MM.1S (cell line): ENCODE data around the gene DEPDC5.

ENCODE experiments used
- DNase-seq: peaks from one replicate; pipeline ENCODE4 v3.0.0-alpha.2; 2015
- H2AFZ ChIP-seq: fragments of 300-600 bp; sonication (generic); 2 replicates; pipeline ENCODE4 v1.6.0; 2016; ENCODE audit warnings: antibody characterized with exemption, low read length
- H3F3A ChIP-seq: fragments of 300-600 bp; sonication (generic); 2 replicates; pipeline ENCODE4 v1.6.1; 2016; ENCODE audit warnings: mild to moderate bottlenecking, antibody characterized with exemption, low read length, moderate library complexity, mixed read lengths; ENCODE audit not compliant: insufficient read depth
- H3K27ac ChIP-seq: fragments of 300-600 bp; sonication (generic); 2 replicates; pipeline ENCODE4 v1.5.1; 2016; ENCODE audit warnings: mild to moderate bottlenecking, low read length
- H3K27me3 ChIP-seq: fragments of 300-600 bp; sonication (generic); replicated peaks from 2 replicates; pipeline ENCODE4 v1.6.0; 2016; ENCODE audit warnings: low read length; ENCODE audit not compliant: insufficient read depth
- H3K36me3 ChIP-seq: fragments of 300-600 bp; sonication (generic); replicated peaks from 2 replicates; pipeline ENCODE4 v1.6.1; 2016; ENCODE audit warnings: mild to moderate bottlenecking, low read length, mixed read lengths; ENCODE audit not compliant: insufficient read depth
- H3K4me1 ChIP-seq: fragments of 300-600 bp; sonication (generic); 2 replicates; pipeline ENCODE4 v1.6.1; 2016; ENCODE audit warnings: low read length, mixed read lengths
- H3K4me2 ChIP-seq: fragments of 300-600 bp; sonication (generic); 2 replicates; pipeline ENCODE4 v1.6.0; 2016; ENCODE audit warnings: low read depth, low read length
- H3K4me3 ChIP-seq: fragments of 300-600 bp; sonication (generic); 2 replicates; pipeline ENCODE4 v1.5.1; 2016; ENCODE audit warnings: low read length, mixed read lengths
- H3K79me2 ChIP-seq: fragments of 300-600 bp; sonication (generic); 2 replicates; pipeline ENCODE4 v1.6.1; 2016; ENCODE audit warnings: mixed run types, low read length, mixed read lengths
- H3K9ac ChIP-seq: fragments of 300-600 bp; sonication (generic); 2 replicates; pipeline ENCODE4 v1.6.1; 2016; ENCODE audit warnings: low read length, mixed read lengths
- H3K9me2 ChIP-seq: fragments of 300-600 bp; sonication (generic); replicated peaks from 2 replicates; pipeline ENCODE4 v1.6.1; 2016; ENCODE audit warnings: mild to moderate bottlenecking, low read length, mixed read lengths; ENCODE audit not compliant: insufficient read depth
- H3K9me3 ChIP-seq: fragments of 300-600 bp; sonication (generic); replicated peaks from 2 replicates; pipeline ENCODE4 v1.6.1; 2016; ENCODE audit warnings: mild to moderate bottlenecking, low read length, mixed read lengths; ENCODE audit not compliant: insufficient read depth
- H4K20me1 ChIP-seq: fragments of 300-600 bp; sonication (generic); 2 replicates; pipeline ENCODE4 v1.6.1; 2016; ENCODE audit warnings: mild to moderate bottlenecking, low read length, moderate library complexity, mixed read lengths; ENCODE audit not compliant: insufficient read depth
- EZH2 ChIP-seq: fragments of 300-600 bp; sonication (generic); optimal IDR thresholded peaks from 2 replicates; pipeline ENCODE3; 2017; ENCODE audit warnings: low read depth, mild to moderate bottlenecking, antibody characterized with exemption, low read length, mixed read lengths
- EZH2phosphoT487 ChIP-seq: fragments of 300-600 bp; sonication (generic); IDR thresholded peaks from 2 replicates; pipeline ENCODE4 v1.6.1; 2018; ENCODE audit warnings: antibody characterized with exemption, low read length
- TF ChIP-seq, protein P1 (sequence below): fragments of 300-600 bp; sonication (generic); IDR thresholded peaks from 2 replicates; pipeline ENCODE4 v1.5.1; 2016; ENCODE audit warnings: antibody characterized with exemption, low read length, mixed read lengths

The DEPDC5 gene

DNA sequence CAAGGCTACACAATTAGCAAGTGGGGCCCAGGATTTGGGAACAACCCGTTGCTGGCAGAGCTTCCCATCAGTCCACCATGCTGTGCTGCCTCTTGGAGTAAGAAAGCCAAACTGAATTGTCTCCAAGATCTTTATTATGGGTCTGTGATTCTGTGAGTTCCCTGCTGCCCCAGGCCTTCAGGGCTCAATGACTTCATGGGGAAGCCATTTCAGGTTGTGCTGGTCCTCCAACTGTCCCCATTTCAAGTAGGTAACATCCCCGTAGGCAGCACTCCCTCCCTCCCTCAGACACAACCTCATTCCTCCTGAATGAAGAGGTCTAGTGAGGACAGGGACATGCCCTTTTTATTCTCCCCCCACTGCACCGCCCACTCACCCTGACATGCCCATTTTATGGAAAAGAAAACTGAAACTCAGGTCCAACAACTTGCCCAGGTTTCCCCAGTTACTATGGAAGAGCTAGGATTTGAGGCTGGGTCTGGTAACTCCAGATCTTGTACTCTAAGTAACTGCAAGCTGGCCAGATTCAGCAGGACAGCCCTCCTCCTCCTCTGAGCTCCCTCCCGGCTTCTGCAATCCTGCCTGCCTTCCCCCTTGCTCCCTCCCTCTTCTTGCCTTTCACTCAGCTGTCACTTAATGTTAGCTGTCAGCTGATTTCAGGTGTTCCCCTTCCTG is 182.3 kb downstream of the DEPDC5 start:
- Histone ChIP-seq H3K4me3 (no peak overlapping the region), H3K9me3 (no peaks in the 10 kb centered on the region), H3K27me3 (no peaks in the 10 kb centered on the region), H3K27ac (no peak overlapping the region), H3K36me3 (no peaks in the 10 kb centered on the region), H3K4me1 (no peaks in the 10 kb centered on the region), H3K79me2 (no peaks in the 10 kb centered on the region), H3F3A (no peaks in the 10 kb centered on the region), H3K9ac (no peak overlapping the region), H4K20me1 (no peaks in the 10 kb centered on the region), H2AFZ (no peak overlapping the region), H3K4me2 (no peak overlapping the region), H3K9me2 (no peaks in the 10 kb centered on the region)
- no peak for TF ChIP-seq EZH2phosphoT487
- TF ChIP-seq, protein P1, sequence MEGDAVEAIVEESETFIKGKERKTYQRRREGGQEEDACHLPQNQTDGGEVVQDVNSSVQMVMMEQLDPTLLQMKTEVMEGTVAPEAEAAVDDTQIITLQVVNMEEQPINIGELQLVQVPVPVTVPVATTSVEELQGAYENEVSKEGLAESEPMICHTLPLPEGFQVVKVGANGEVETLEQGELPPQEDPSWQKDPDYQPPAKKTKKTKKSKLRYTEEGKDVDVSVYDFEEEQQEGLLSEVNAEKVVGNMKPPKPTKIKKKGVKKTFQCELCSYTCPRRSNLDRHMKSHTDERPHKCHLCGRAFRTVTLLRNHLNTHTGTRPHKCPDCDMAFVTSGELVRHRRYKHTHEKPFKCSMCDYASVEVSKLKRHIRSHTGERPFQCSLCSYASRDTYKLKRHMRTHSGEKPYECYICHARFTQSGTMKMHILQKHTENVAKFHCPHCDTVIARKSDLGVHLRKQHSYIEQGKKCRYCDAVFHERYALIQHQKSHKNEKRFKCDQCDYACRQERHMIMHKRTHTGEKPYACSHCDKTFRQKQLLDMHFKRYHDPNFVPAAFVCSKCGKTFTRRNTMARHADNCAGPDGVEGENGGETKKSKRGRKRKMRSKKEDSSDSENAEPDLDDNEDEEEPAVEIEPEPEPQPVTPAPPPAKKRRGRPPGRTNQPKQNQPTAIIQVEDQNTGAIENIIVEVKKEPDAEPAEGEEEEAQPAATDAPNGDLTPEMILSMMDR: no peak
- TF ChIP-seq EZH2: no peak
- DNase-seq: no peak

DNA sequence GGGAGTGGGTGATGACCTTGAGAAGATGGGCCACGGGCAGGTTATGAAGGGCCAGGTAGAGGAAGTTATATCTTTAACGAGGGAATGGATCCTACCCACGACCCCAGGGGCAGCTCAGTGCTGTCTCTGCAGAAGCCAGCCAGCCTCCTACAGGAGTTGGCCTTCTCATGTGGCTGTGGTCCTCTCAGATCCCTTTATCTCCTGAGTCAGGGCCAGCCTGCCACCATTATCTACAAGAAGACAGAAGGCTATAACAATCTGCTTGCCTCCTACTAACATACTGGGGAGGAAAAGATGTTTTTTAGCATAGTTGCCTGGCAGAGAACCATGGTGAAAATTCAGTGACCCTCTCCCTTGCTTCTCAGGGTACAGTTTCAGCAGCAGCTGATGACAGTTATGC is 183.5 kb downstream of the DEPDC5 start:
- no peaks in the 10 kb centered on the region for H3K36me3 ChIP-seq

DNA sequence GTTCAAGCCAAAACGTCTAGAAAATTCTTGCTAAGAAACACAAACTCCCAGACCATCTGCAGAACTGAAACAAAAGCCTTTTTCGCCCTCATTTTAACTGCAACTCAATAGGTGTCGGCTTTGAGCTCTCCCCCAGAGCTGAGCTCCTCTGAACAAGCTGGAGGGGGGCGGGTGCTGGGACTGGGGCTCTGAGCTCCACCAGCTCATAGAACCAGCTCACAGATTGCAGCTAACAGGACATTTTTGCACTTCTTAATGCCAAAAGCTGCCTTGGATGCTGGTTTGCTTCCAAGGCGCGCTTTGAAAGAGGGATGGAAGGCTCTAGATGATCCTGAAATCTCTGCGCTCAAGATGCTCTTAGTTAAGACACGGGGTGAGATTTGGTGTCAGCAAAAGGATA is 184.5 kb downstream of the DEPDC5 start:
- Histone ChIP-seq H3K4me3 (no peak overlapping the region), H3K9ac (no peak overlapping the region), H3K36me3 (no peaks in the 10 kb centered on the region), H3K4me2 (no peak overlapping the region), H3K27me3 (no peaks in the 10 kb centered on the region), H3K27ac (no peak overlapping the region), H3F3A (no peaks in the 10 kb centered on the region), H3K79me2 (no peaks in the 10 kb centered on the region), H4K20me1 (no peaks in the 10 kb centered on the region), H3K4me1 (peaks cover 2% of the 10 kb centered on the region; the same call in 1 of the 2 replicates), H3K9me3 (no peaks in the 10 kb centered on the region), H2AFZ (no peak overlapping the region), H3K9me2 (no peaks in the 10 kb centered on the region)
- TF ChIP-seq, protein P1: no peak
- no peak for TF ChIP-seq EZH2phosphoT487
- DNase-seq: no peak

More for the DNA sequence above, 183.5 kb downstream of the DEPDC5 start:
- Histone ChIP-seq H3K9me2 (no peaks in the 10 kb centered on the region), H3K4me1 (no peaks in the 10 kb centered on the region), H2AFZ (no peak overlapping the region), H3K4me3 (no peak overlapping the region), H4K20me1 (no peaks in the 10 kb centered on the region), H3F3A (no peaks in the 10 kb centered on the region), H3K79me2 (no peaks in the 10 kb centered on the region), H3K27me3 (no peaks in the 10 kb centered on the region), H3K4me2 (no peak overlapping the region), H3K27ac (no peak overlapping the region), H3K9me3 (no peaks in the 10 kb centered on the region), H3K9ac (no peak overlapping the region)
- no peak for DNase-seq
- no peak for TF ChIP-seq EZH2
- TF ChIP-seq, protein P1: no peak
- no peak for TF ChIP-seq EZH2phosphoT487
